Prostate gland (tissue), 2 donors: Measurements from ENCODE around the gene METAP2.

Experiments used
- CTCF ChIP-seq, 4 experiments: fragments of 200-600 bp in 2 of 4; fragments of 450-650 bp in 2 of 4; sonication (generic) in 2 of 4; IDR thresholded peaks; 1 replicate in 3 of 4; 2 replicates in 1 of 4; pipeline ENCODE4 v1.5.1; 2016 to 2019; ENCODE audit warnings: antibody characterized with exemption in 4 of 4, mild to moderate bottlenecking in 2 of 4, moderate library complexity in 2 of 4
- POLR2A ChIP-seq: fragments of 450-650 bp; IDR thresholded peaks from one replicate; pipeline ENCODE4 v1.6.1; 2016; ENCODE audit warnings: antibody characterized with exemption, mild to moderate bottlenecking
- POLR2AphosphoS5 ChIP-seq: sonication (generic); formaldehyde crosslinking; IDR thresholded peaks from one replicate; pipeline ENCODE4 v1.6.1; 2017; ENCODE audit warnings: antibody characterized with exemption

GRCh38 chr12:95538656-95539055, 64.7 kb downstream of the METAP2 start:
- TF ChIP-seq POLR2AphosphoS5: no peak
- TF ChIP-seq CTCF (IDR thresholded peaks at IDR 0.05): no peak
- TF ChIP-seq POLR2A: no peak
